HEK293 (cell line): Measurements from ENCODE around the gene TNXB.

Experiments
- CTCF ChIP-seq: fragments of 450-650 bp; formaldehyde crosslinking; IDR thresholded peaks from 2 replicates; pipeline ENCODE4 v1.5.1; 2016; ENCODE audit warnings: missing biosample characterization, missing genetic modification characterization
- REST ChIP-seq: fragments of 450-650 bp; formaldehyde crosslinking; IDR thresholded peaks from 2 replicates; pipeline ENCODE4 v1.5.1; 2016; ENCODE audit warnings: missing biosample characterization, missing genetic modification characterization
- TCF7L2 ChIP-seq: IDR thresholded peaks from 2 replicates; pipeline ENCODE4 v1.6.1; 2011; ENCODE audit warnings: low read depth, mild to moderate bottlenecking, inconsistent platforms, low read length, moderate library complexity, borderline replicate concordance
- YY1 ChIP-seq: fragments of 450-650 bp; formaldehyde crosslinking; IDR thresholded peaks from 2 replicates; pipeline ENCODE4 v1.5.1; 2018; ENCODE audit warnings: missing biosample characterization, missing genetic modification characterization
- ZBTB11 ChIP-seq: fragments of 450-650 bp; formaldehyde crosslinking; conservative IDR thresholded peaks from 2 replicates; pipeline ENCODE4 v1.5.1; 2016; ENCODE audit warnings: low read depth, missing biosample characterization, missing genetic modification characterization
- ZFP37 ChIP-seq: fragments of 450-650 bp; formaldehyde crosslinking; IDR thresholded peaks from 2 replicates; pipeline ENCODE4 v1.5.1; 2016; ENCODE audit warnings: missing biosample characterization, missing genetic modification characterization
- ZNF10 ChIP-seq: fragments of 450-650 bp; formaldehyde crosslinking; IDR thresholded peaks from 2 replicates; pipeline ENCODE4 v1.5.1; 2017; ENCODE audit warnings: missing biosample characterization, missing genetic modification characterization

- TF ChIP-seq REST = no peak
- TF ChIP-seq CTCF = 0 out of 2 replicates have a peak, but pooled peaks have one; percentile 2
- no peak for TF ChIP-seq YY1 (tag by site-specific recombination)
- TF ChIP-seq ZFP37 (tag by site-specific recombination) = no peak
- no peak for TF ChIP-seq TCF7L2
- TF ChIP-seq ZNF10 (tag by site-specific recombination) = no peak
- TF ChIP-seq ZBTB11 (tag by site-specific recombination) = no peak
Measured at GRCh38 chr6:32047084-32047478, 62.1 kb downstream of the TNXB start.
